HCT116 (cell line): ENCODE data around the gene TBC1D13. TPM values are rescaled to one million over a fixed set of nuclear protein-coding genes. Genes with fewer than 3 reads are reported as not detected.

ENCODE experiments used
- ATAC-seq: fragments of 200-7000 bp; cut with Tn5 transposase; 2 replicates; pipeline ENCODE4 v1.9.1; 2020; ENCODE audit warnings: mild to moderate bottlenecking, moderate library complexity
- BruUV-seq: library from RNA; stranded (reverse); fragments of 400-500 nt; replicated peaks from 2 replicates; lab custom pipeline; 2021; lab: Mats Ljungman, UMichigan
- CTCF ChIA-PET: fragments of 300-600 bp; sonication (Branson Sonifier 250); formaldehyde crosslinking; loops from one replicate; lab custom pipeline; 2021; ENCODE audit warnings: antibody characterized with exemption; lab: Charles Lee
- POLR2A ChIA-PET: fragments of 300-600, 350-600 bp; sonication (Branson Sonifier 250); formaldehyde crosslinking; loops from one replicate; lab custom pipeline; 2021; ENCODE audit warnings: antibody characterized with exemption; lab: Charles Lee
- RAD21 ChIA-PET, 2 experiments: fragments of 300-600 bp; sonication (Branson Sonifier 250); formaldehyde crosslinking; loops; one replicate each; lab custom pipeline; 2023; ENCODE audit warnings: low total read pairs in 2 of 2; ENCODE audit not compliant: uncharacterized antibody in 2 of 2, unreplicated experiment in 2 of 2, low non-redundant PET in 1 of 2; lab: Charles Lee
- DNase-seq: peaks from one replicate; pipeline ENCODE4 v3.0.0-alpha.2; 2010; ENCODE audit warnings: low read depth, low spot score
- H2AFZ ChIP-seq: fragments of 200-600 bp; shearing (Covaris generic), sonication (generic); 2 replicates; pipeline ENCODE4 v1.6.1; 2017; ENCODE audit warnings: low read depth, mixed run types, mixed read lengths, antibody characterized with exemption, low read length; ENCODE audit not compliant: poor library complexity, severe bottlenecking
- H3K27ac ChIP-seq: 2 replicates; pipeline ENCODE4 v1.5.1; 2012; ENCODE audit warnings: low read depth, low read length
- H3K27me3 ChIP-seq: fragments of 200-600 bp; sonication (generic); 2 replicates; pipeline ENCODE4 v1.6.1; 2016; ENCODE audit warnings: mixed run types, low read length, mixed read lengths; ENCODE audit not compliant: insufficient read depth
- H3K36me3 ChIP-seq, 2 experiments: fragments of 200-500 bp in 1 of 2; fragments of 200-600 bp in 1 of 2; sonication (Bioruptor generic) in 1 of 2; sonication (generic) in 1 of 2; 2 replicates each; pipeline versions ENCODE4 v1.5.1 to v1.6.1; 2014 to 2016; ENCODE audit warnings: low read length in 2 of 2, inconsistent platforms in 1 of 2, mixed read lengths in 1 of 2, mixed run types in 1 of 2; ENCODE audit not compliant: insufficient read depth in 2 of 2, control insufficient read depth in 1 of 2
- H3K4me1 ChIP-seq, 2 experiments: fragments of 200-600 bp in 1 of 2; sonication (generic) in 1 of 2; 2 replicates each; pipeline versions ENCODE4 v1.5.1 to v1.6.1; 2012 to 2017; ENCODE audit warnings: low read length in 2 of 2, inconsistent platforms in 1 of 2, mild to moderate bottlenecking in 1 of 2, mixed read lengths in 1 of 2, mixed run types in 1 of 2, moderate library complexity in 1 of 2; ENCODE audit not compliant: insufficient read depth in 2 of 2, control insufficient read depth in 1 of 2
- H3K4me2 ChIP-seq: fragments of 200-600 bp; sonication (generic); 2 replicates; pipeline ENCODE4 v1.6.1; 2017; ENCODE audit warnings: mixed run types, low read length, mixed read lengths
- H3K4me3 ChIP-seq, 2 experiments: fragments of 200-600 bp in 1 of 2; sonication (generic) in 1 of 2; replicated peaks in 1 of 2; 2 replicates each; pipeline ENCODE4 v1.5.1; 2011 to 2016; ENCODE audit warnings: low read length in 2 of 2, control low read depth in 1 of 2, low read depth in 1 of 2, mild to moderate bottlenecking in 1 of 2, mixed read lengths in 1 of 2, mixed run types in 1 of 2
- H3K79me2 ChIP-seq: fragments of 200-600 bp; sonication (generic); 2 replicates; pipeline ENCODE4 v1.6.1; 2017; ENCODE audit warnings: mild to moderate bottlenecking, mixed run types, low read length, moderate library complexity, mixed read lengths; ENCODE audit not compliant: insufficient read depth
- H3K9ac ChIP-seq: fragments of 200-600 bp; sonication (generic); 2 replicates; pipeline ENCODE4 v1.6.1; 2016; ENCODE audit warnings: low read length, mixed read lengths
- H3K9me2 ChIP-seq: fragments of 200-600 bp; sonication (generic), shearing (Covaris generic); 2 replicates; pipeline ENCODE4 v1.6.1; 2017; ENCODE audit warnings: mixed run types, mild to moderate bottlenecking, moderate library complexity; ENCODE audit not compliant: insufficient read depth
- H3K9me3 ChIP-seq, 2 experiments: fragments of 200-500 bp in 1 of 2; fragments of 200-600 bp in 1 of 2; sonication (Bioruptor generic) in 1 of 2; sonication (generic) in 1 of 2; 2 replicates each; pipeline ENCODE4 v1.6.1; 2014 to 2017; ENCODE audit warnings: low read length in 2 of 2, mixed read lengths in 2 of 2, inconsistent platforms in 1 of 2, low read depth in 1 of 2, mild to moderate bottlenecking in 1 of 2, mixed run types in 1 of 2, moderate library complexity in 1 of 2; ENCODE audit not compliant: control insufficient read depth in 1 of 2, insufficient read depth in 1 of 2
- H4K20me1 ChIP-seq: fragments of 200-600 bp; sonication (generic), shearing (Covaris generic); 2 replicates; pipeline ENCODE4 v1.6.1; 2017; ENCODE audit warnings: mixed run types, mild to moderate bottlenecking, moderate library complexity; ENCODE audit not compliant: insufficient read depth
- ATF3 ChIP-seq: IDR thresholded peaks from 2 replicates; pipeline ENCODE4 v1.6.1; 2012
- CBX3 ChIP-seq: IDR thresholded peaks from 2 replicates; pipeline ENCODE4 v1.6.1; 2012; ENCODE audit warnings: low read depth
- CEBPB ChIP-seq: IDR thresholded peaks from 2 replicates; pipeline ENCODE4 v1.6.1; 2012; ENCODE audit warnings: low read depth
- CTCF ChIP-seq, 3 experiments: fragments of 200-600 bp in 1 of 3; sonication (generic) in 1 of 3; IDR thresholded peaks in 2 of 3; conservative IDR thresholded peaks in 1 of 3; 2 replicates each; pipeline ENCODE4 v1.5.1; 2012 to 2017; ENCODE audit warnings: low read depth in 2 of 3, low read length in 2 of 3, antibody characterized with exemption in 1 of 3, borderline replicate concordance in 1 of 3, control low read depth in 1 of 3, mild to moderate bottlenecking in 1 of 3, mixed read lengths in 1 of 3, mixed run types in 1 of 3, moderate library complexity in 1 of 3; ENCODE audit not compliant: insufficient read depth in 1 of 3
- EGR1 ChIP-seq: IDR thresholded peaks from 2 replicates; pipeline ENCODE4 v1.6.1; 2012; ENCODE audit warnings: low read depth
- ELF1 ChIP-seq: IDR thresholded peaks from 2 replicates; pipeline ENCODE4 v1.6.1; 2012; ENCODE audit warnings: low read depth, borderline replicate concordance
- EZH2phosphoT487 ChIP-seq: fragments of 200-600 bp; IDR thresholded peaks from 2 replicates; pipeline ENCODE4 v1.6.1; 2018; ENCODE audit warnings: antibody characterized with exemption, borderline replicate concordance
- FOSL1 ChIP-seq: IDR thresholded peaks from 2 replicates; pipeline ENCODE4 v1.6.1; 2012; ENCODE audit warnings: low read depth
- JUND ChIP-seq: IDR thresholded peaks from 2 replicates; pipeline ENCODE4 v1.6.1; 2012
- MAX ChIP-seq: IDR thresholded peaks from 2 replicates; pipeline ENCODE4 v1.6.1; 2012
- POLR2AphosphoS5 ChIP-seq: IDR thresholded peaks from 2 replicates; pipeline ENCODE4 v1.6.1; 2011; ENCODE audit warnings: mild to moderate bottlenecking, low read depth, low read length, moderate library complexity
- RAD21 ChIP-seq: IDR thresholded peaks from 2 replicates; pipeline ENCODE4 v1.6.1; 2012; ENCODE audit warnings: low read depth, mild to moderate bottlenecking
- REST ChIP-seq: IDR thresholded peaks from 2 replicates; pipeline ENCODE4 v1.6.1; 2012; ENCODE audit warnings: low read depth
- SP1 ChIP-seq: IDR thresholded peaks from 2 replicates; pipeline ENCODE4 v1.6.1; 2012; ENCODE audit warnings: low read depth
- SRF ChIP-seq: IDR thresholded peaks from 2 replicates; pipeline ENCODE4 v1.6.1; 2012; ENCODE audit warnings: low read depth
- TCF7L2 ChIP-seq: IDR thresholded peaks from 2 replicates; pipeline ENCODE4 v1.7.0; 2011; ENCODE audit warnings: borderline replicate concordance, inconsistent platforms; ENCODE audit not compliant: insufficient read depth, insufficient read length; ENCODE audit errors: extremely low read depth
- YY1 ChIP-seq: IDR thresholded peaks from 2 replicates; pipeline ENCODE4 v1.6.1; 2011; ENCODE audit warnings: low read length, low read depth, moderate library complexity, mild to moderate bottlenecking; ENCODE audit not compliant: insufficient replicate concordance; ENCODE audit errors: extremely low read depth
- ZFX ChIP-seq: fragments of 450-650 bp; IDR thresholded peaks from 2 replicates; pipeline ENCODE4 v1.6.1; 2017
- intact Hi-C: fragments of 100-400 bp; cut with micrococcal nuclease; formaldehyde crosslinking; loops from 2 replicates; pipeline ENCODE4 v1.10.0; 2022
- total RNA-seq: library from RNA; stranded (reverse); gene quantifications from one replicate; pipeline ENCODE4 v1.2.1, GENCODE V29; 2021; ENCODE audit not compliant: unreplicated experiment

TBC1D13 gene
- total RNA-seq, 1 experiment from 2014 or later: 17.5 TPM

GRCh38 chr9:128792134-128792533, 5.1 kb downstream of the TBC1D13 start:
- Histone ChIP-seq H3K9me3 (no peaks in the 10 kb centered on the region), H2AFZ (no peak overlapping the region), H3K9ac (no peak overlapping the region), H3K4me3 (no peak overlapping the region), H3K4me1 (peaks cover 4 to 11% of the 10 kb centered on the region in 2 experiments; a peak in 2 of 4 replicates), H3K79me2 (peaks cover 14% of the 10 kb centered on the region), H3K9me2 (no peaks in the 10 kb centered on the region), H4K20me1 (no peaks in the 10 kb centered on the region), H3K36me3 (peaks cover 12 to 15% of the 10 kb centered on the region in 2 experiments; a peak in 3 of 4 replicates), H3K4me2 (no peak overlapping the region), H3K27ac (no peak overlapping the region), H3K27me3 (no peaks in the 10 kb centered on the region)
- ChIA-PET CTCF (no interaction called here), RAD21 (no interaction called here), POLR2A (no interaction called here)
- no peak for TF ChIP-seq REST
- TF ChIP-seq EZH2phosphoT487: no peak
- TF ChIP-seq ATF3: no peak
- TF ChIP-seq CEBPB: no peak
- no peak for TF ChIP-seq FOSL1
- no peak for TF ChIP-seq CTCF (IDR thresholded peaks at IDR 0.05 in 2 of 3, conservative IDR thresholded peaks at IDR 0.05 in 1 of 3; ENCODE audit: borderline replicate concordance in 1 of 3, insufficient read depth in 1 of 3, low read depth in 2 of 3, low read length in 2 of 3)
- no peak for TF ChIP-seq MAX
- TF ChIP-seq CBX3: no peak
- no peak for TF ChIP-seq RAD21
- TF ChIP-seq ELF1: no peak
- no peak for TF ChIP-seq SRF
- no peak for TF ChIP-seq YY1
- TF ChIP-seq ZFX: no peak
- TF ChIP-seq POLR2AphosphoS5: no peak
- no peak for TF ChIP-seq TCF7L2
- no peak for TF ChIP-seq JUND
- TF ChIP-seq SP1: no peak
- no peak for TF ChIP-seq EGR1
- ATAC-seq: no peak
- BruUV-seq: no TSS peak
- intact Hi-C loops: no loop called here
- DNase-seq: no peak
